ENCODE measurements around the gene STK32B.

Gene STK32B

GRCh38 chr4:5532100-5532499, 480.8 kb downstream of the STK32B start:
- DNase-seq (ENCODE audit: low spot score) = no peak

DNA sequence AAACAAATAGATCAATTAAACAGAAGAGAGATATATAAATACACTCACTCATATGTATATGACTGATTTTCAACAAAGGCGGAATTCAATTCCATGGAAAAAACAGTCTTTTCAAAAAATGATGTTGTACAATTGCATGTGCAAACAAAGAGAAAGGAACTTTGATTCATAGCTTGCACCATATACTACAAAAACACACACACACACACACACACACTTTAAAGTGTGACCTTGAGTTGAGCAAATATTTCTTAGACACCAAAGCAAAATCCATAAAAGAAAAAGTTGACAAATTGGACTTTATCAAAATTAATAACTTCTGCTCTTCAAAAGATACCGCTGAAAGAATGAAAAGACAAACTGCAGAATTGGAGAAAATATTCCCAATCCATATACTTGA, 488.3 kb downstream of the STK32B start:
- DNase-seq (ENCODE audit: low spot score) = no peak

GRCh38 chr4:5541169-5541568, 489.9 kb downstream of the STK32B start:
- no peak for DNase-seq (ENCODE audit: low spot score)

DNA sequence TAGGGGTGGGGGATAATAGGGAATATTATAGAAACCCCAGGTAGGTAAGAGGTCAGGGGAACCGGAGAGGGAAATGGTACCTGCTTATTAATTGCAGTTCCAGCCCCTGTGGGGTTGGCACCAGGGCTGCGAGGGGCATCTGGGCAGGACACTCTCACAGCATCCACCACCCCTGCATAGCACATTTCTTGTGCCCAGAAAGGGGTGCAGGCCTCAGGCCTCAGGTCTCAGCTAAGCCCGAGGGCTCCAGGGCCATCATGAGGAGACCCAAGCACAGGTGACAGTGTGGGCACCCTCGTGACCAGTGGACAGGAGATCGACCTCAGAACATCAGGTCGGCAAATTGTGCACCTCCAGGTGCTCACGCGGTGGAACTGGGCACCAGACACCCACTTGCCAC, 492.4 kb downstream of the STK32B start:
- no peak for DNase-seq (ENCODE audit: low spot score)

DNA sequence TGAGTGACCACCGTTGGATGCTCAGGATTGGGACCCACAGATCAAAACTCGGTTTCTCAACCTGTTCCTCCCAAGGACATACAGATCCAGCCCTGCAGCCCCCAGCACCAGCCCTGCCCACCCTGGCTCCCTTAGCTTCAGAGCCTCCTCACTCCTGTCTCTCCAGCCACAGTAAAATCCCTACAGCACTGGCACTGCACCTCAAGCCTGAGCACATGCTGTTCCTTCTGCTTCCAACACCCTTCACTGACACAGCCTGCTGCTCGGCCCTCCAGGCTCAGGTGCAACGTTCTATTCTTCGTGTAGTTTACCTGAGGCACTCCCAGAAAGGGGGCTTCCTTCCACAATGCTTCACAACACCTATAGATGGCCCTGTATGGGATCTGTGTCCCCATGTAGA, 493.5 kb downstream of the STK32B start:
- no peak for DNase-seq (ENCODE audit: low spot score)

- no peak for DNase-seq (ENCODE audit: low spot score)
These were observed 494.0 kb downstream of the STK32B start for GRCh38 chr4:5545271-5545670.

GRCh38 chr4:5547651-5548249, 496.5 kb downstream of the STK32B start:
- DNase-seq (ENCODE audit: low spot score) = no peak

Measured in putamen (tissue), 1 donor.